Transverse colon (tissue), 4 donors: ENCODE results near the gene ALG1. TPM values are rescaled to one million over a fixed set of nuclear protein-coding genes. Genes with fewer than 3 reads are reported as not detected.
A peak's percentile ranks its signal among the peaks of the same experiment; 100 is the strongest.

Source experiments
- DNase-seq: peaks from one replicate; pipeline ENCODE4 v3.0.0-alpha.2; 2019
- H3K27ac ChIP-seq, 4 donors: fragments of 200-600 bp; sonication (generic); 2 replicates each; pipeline ENCODE4 v1.5.1; 2016 to 2018; ENCODE audit warnings: inconsistent platforms in 4 of 4
- H3K27me3 ChIP-seq: fragments of 200-600 bp; sonication (generic); 2 replicates; pipeline ENCODE4 v1.5.1; 2017; ENCODE audit warnings: inconsistent platforms
- H3K36me3 ChIP-seq, 4 donors: fragments of 200-600 bp; sonication (generic); 2 replicates each; pipeline ENCODE4 v1.5.1; 2017 to 2019; ENCODE audit warnings: inconsistent platforms in 4 of 4
- H3K4me1 ChIP-seq, 4 donors: fragments of 200-600 bp; sonication (generic); 2 replicates each; pipeline ENCODE4 v1.5.1; 2017 to 2020; ENCODE audit warnings: inconsistent platforms in 4 of 4
- H3K4me3 ChIP-seq, 4 donors: fragments of 200-600 bp; sonication (generic); 1 replicate in 1 of 4; 2 replicates in 3 of 4; pipeline versions ENCODE4 v1.5.1 to v1.6.1; 2017 to 2019; ENCODE audit warnings: inconsistent platforms in 4 of 4
- H3K9me3 ChIP-seq, 2 donors: fragments of 200-600 bp; sonication (generic); 2 replicates each; pipeline ENCODE4 v1.5.1; 2017 to 2019; ENCODE audit warnings: inconsistent platforms in 2 of 2
- CTCF ChIP-seq, 5 experiments: fragments of 200-600 bp in 3 of 5; fragments of 450-650 bp in 2 of 5; sonication (generic) in 3 of 5; IDR thresholded peaks; 1 replicate in 2 of 5; 2 replicates in 3 of 5; pipeline ENCODE4 v1.5.1; 2016 to 2017; ENCODE audit warnings: antibody characterized with exemption in 5 of 5, inconsistent platforms in 3 of 5, mild to moderate bottlenecking in 2 of 5, moderate library complexity in 1 of 5
- EP300 ChIP-seq: sonication (generic); formaldehyde crosslinking; IDR thresholded peaks from one replicate; pipeline ENCODE4 v1.6.1; 2017; ENCODE audit warnings: antibody characterized with exemption, low read depth
- POLR2A ChIP-seq: fragments of 450-650 bp; IDR thresholded peaks from one replicate; pipeline ENCODE4 v1.6.1; 2016; ENCODE audit warnings: antibody characterized with exemption, mild to moderate bottlenecking, moderate library complexity
- POLR2AphosphoS5 ChIP-seq, 3 donors: sonication (generic); formaldehyde crosslinking; IDR thresholded peaks; one replicate each; pipeline ENCODE4 v1.6.1; 2016; ENCODE audit warnings: antibody characterized with exemption in 3 of 3
- WGBS, 2 donors: methylation state at CpG; one replicate each; pipeline ENCODE4 v1.1.5; 2018; ENCODE audit warnings: low coverage in 1 of 2; 5-methylcytosine and 5-hydroxymethylcytosine counted together
- in situ Hi-C, 4 donors: fragments of 200-750 bp; cut with MboI; loops; one replicate each; pipeline versions ENCODE4 v1.15.0 to v1.15.1; 2017; ENCODE audit warnings: low sequenced_read_pairs in 3 of 4, low pct_ligation_motif_present in 1 of 4, low pct_unique_long_range_greater_than_20kb in 1 of 4
- intact Hi-C: fragments of 100-400 bp; cut with DNase I; formaldehyde crosslinking; loops from one replicate; pipeline ENCODE4 v1.15.1; 2023; ENCODE audit warnings: low total_unique reads
- total RNA-seq, 4 donors: library from RNA; depleted of rRNA; stranded (reverse); fragments of >200 nt; gene quantifications; one replicate each; pipeline ENCODE4 v1.1.0, GENCODE V29; 2016

The ALG1 gene
- total RNA-seq, 4 donors from 2014 or later, result 24.4 to 111 (median 41.6) TPM

GRCh38 chr16:5046914-5047313 is 24.7 kb upstream of the ALG1 start:
- H3K4me3 ChIP-seq, result no peak overlapping the region
- DNase-seq, result no peak
- no peaks in the 10 kb centered on the region for H3K9me3 ChIP-seq
- H3K27me3 ChIP-seq, result no peaks in the 10 kb centered on the region
- intact Hi-C loops (no loop called here), in situ Hi-C loops (no loop called here)
- H3K4me1 ChIP-seq, result no peaks in the 10 kb centered on the region
- TF ChIP-seq POLR2AphosphoS5 (IDR thresholded peaks at IDR 0.05) (no peak), CTCF (IDR thresholded peaks at IDR 0.05) (no peak), POLR2A (no peak), EP300 (no peak)
- H3K36me3 ChIP-seq, result no peaks in the 10 kb centered on the region
- WGBS, 2 donors, result 76 to 100% methylated on average over 1 to 2 of the region's 2 CpGs
- no peak overlapping the region for H3K27ac ChIP-seq

- Histone ChIP-seq H3K4me3 (no peak overlapping the region), H3K27me3 (no peaks in the 10 kb centered on the region), H3K9me3 (no peaks in the 10 kb centered on the region), H3K27ac (no peak overlapping the region), H3K4me1 (no peaks in the 10 kb centered on the region), H3K36me3 (no peaks in the 10 kb centered on the region)
- in situ Hi-C loops, result no loop called here
- intact Hi-C loops, result no loop called here
- TF ChIP-seq CTCF (IDR thresholded peaks at IDR 0.05) (no peak), POLR2AphosphoS5 (IDR thresholded peaks at IDR 0.05) (no peak), EP300 (no peak)
- WGBS, 2 donors, result 86 to 88% methylated on average over 5 to 16 of the region's 16 CpGs
- no peak for DNase-seq
Measured at GRCh38 chr16:5054876-5055865, 16.5 kb upstream of the ALG1 start.

GRCh38 chr16:5056352-5056751 is 15.3 kb upstream of the ALG1 start:
- 17% methylated on average over 11 of the region's 11 CpGs; no CpG with 5 or more reads in 1 of the 2 donors for WGBS, 2 donors
- Histone ChIP-seq H3K4me1 (no peaks in the 10 kb centered on the region), H3K4me3 (no peak overlapping the region), H3K27me3 (no peaks in the 10 kb centered on the region), H3K27ac (no peak overlapping the region), H3K36me3 (no peaks in the 10 kb centered on the region), H3K9me3 (no peaks in the 10 kb centered on the region)
- peak; percentile 41 for DNase-seq
- intact Hi-C loops, result no loop called here
- in situ Hi-C loops, result no loop called here
- TF ChIP-seq EP300, result no peak
- TF ChIP-seq CTCF (IDR thresholded peaks at IDR 0.05), result peak; percentile 20 to 44 (median 37)

GRCh38 chr16:5058476-5058875 is 13.2 kb upstream of the ALG1 start:
- DNase-seq, result no peak
- no peak for TF ChIP-seq POLR2AphosphoS5 (IDR thresholded peaks at IDR 0.05)
- Histone ChIP-seq H3K9me3 (no peaks in the 10 kb centered on the region), H3K36me3 (no peaks in the 10 kb centered on the region), H3K4me1 (peaks cover 0 to 4% (median 0%) of the 10 kb centered on the region in 4 donors), H3K27ac (no peak overlapping the region), H3K4me3 (no peak overlapping the region), H3K27me3 (no peaks in the 10 kb centered on the region)
- intact Hi-C loops (no loop called here), in situ Hi-C loops (no loop called here)
- WGBS, 2 donors, result 81% methylated on average over 6 of the region's 7 CpGs; no CpG with 5 or more reads in 1 of the 2 donors
